Measurements from ENCODE around the gene SPATA33.
A peak's percentile ranks its signal among the peaks of the same experiment; 100 is the strongest.

The SPATA33 gene

GRCh38 chr16:89657442-89658220 lies at the start of gene SPATA33, which contains the start of gene CHMP1A:
Gene SPATA33, plus strand, starts transcription at chr16:89657836. Its CDS starts 76 bp downstream, at chr16:89657912.
Gene CHMP1A, minus strand, starts transcription at chr16:89657708. Its CDS starts 120 bp downstream, at chr16:89657588.
- peak; percentile 99 for DNase-seq (ENCODE audit: low spot score)

- no peak for DNase-seq (ENCODE audit: low spot score)
These were observed 49.5 kb upstream of the SPATA33 start for GRCh38 chr16:89607937-89608740.

GRCh38 chr16:89610108-89610453 lies 47.6 kb upstream of the SPATA33 start:
- DNase-seq (ENCODE audit: low spot score) = no peak

GRCh38 chr16:89612415-89613166 lies 45.0 kb upstream of the SPATA33 start:
- DNase-seq (ENCODE audit: low spot score) = no peak

GRCh38 chr16:89613231-89613953 lies 44.2 kb upstream of the SPATA33 start, which contains the start of gene DPEP1:
Gene DPEP1, plus strand, starts transcription at chr16:89613642. Its CDS starts 16,769 bp downstream, at chr16:89630411.
- DNase-seq (ENCODE audit: low spot score) = no peak

- no peak for DNase-seq (ENCODE audit: low spot score)
These were observed 43.6 kb upstream of the SPATA33 start for GRCh38 chr16:89613954-89614459.

GRCh38 chr16:89615176-89615575 lies 42.5 kb upstream of the SPATA33 start:
- DNase-seq (ENCODE audit: low spot score) = no peak

GRCh38 chr16:89615596-89616090 lies 42.0 kb upstream of the SPATA33 start:
- peak; percentile 72 for DNase-seq (ENCODE audit: low spot score)

- no peak for DNase-seq (ENCODE audit: low spot score)
These were observed 41.0 kb upstream of the SPATA33 start for GRCh38 chr16:89616623-89617022.

- DNase-seq (ENCODE audit: low spot score) = no peak
These were observed 40.6 kb upstream of the SPATA33 start for GRCh38 chr16:89617036-89617435.

GRCh38 chr16:89618109-89618998 lies 39.3 kb upstream of the SPATA33 start:
- no peak for DNase-seq (ENCODE audit: low spot score)

GRCh38 chr16:89619840-89620239 lies 37.8 kb upstream of the SPATA33 start:
- peak; percentile 66 for DNase-seq (ENCODE audit: low spot score)

- DNase-seq (ENCODE audit: low spot score) = no peak
These were observed 37.2 kb upstream of the SPATA33 start for GRCh38 chr16:89620406-89620841.

- no peak for DNase-seq (ENCODE audit: low spot score)
These were observed 36.4 kb upstream of the SPATA33 start for GRCh38 chr16:89621136-89621697.

- no peak for DNase-seq (ENCODE audit: low spot score)
These were observed 35.8 kb upstream of the SPATA33 start for GRCh38 chr16:89621698-89622409.

GRCh38 chr16:89623511-89624261 lies 34.0 kb upstream of the SPATA33 start:
- peak; percentile 53 for DNase-seq (ENCODE audit: low spot score)

GRCh38 chr16:89624777-89625761 lies 32.6 kb upstream of the SPATA33 start:
- DNase-seq (ENCODE audit: low spot score) = no peak

Data from GM03348 (cell line).